Ramos (cell line): ENCODE measurements around the gene CHD9NB.

Experiments used
- in situ Hi-C: fragments of 300-500 bp; cut with MboI; formaldehyde crosslinking; loops from one replicate; pipeline ENCODE4 v1.14.3; 2022; ENCODE audit warnings: low sequenced_read_pairs; ENCODE audit not compliant: unreplicated experiment

CHD9NB gene

DNA sequence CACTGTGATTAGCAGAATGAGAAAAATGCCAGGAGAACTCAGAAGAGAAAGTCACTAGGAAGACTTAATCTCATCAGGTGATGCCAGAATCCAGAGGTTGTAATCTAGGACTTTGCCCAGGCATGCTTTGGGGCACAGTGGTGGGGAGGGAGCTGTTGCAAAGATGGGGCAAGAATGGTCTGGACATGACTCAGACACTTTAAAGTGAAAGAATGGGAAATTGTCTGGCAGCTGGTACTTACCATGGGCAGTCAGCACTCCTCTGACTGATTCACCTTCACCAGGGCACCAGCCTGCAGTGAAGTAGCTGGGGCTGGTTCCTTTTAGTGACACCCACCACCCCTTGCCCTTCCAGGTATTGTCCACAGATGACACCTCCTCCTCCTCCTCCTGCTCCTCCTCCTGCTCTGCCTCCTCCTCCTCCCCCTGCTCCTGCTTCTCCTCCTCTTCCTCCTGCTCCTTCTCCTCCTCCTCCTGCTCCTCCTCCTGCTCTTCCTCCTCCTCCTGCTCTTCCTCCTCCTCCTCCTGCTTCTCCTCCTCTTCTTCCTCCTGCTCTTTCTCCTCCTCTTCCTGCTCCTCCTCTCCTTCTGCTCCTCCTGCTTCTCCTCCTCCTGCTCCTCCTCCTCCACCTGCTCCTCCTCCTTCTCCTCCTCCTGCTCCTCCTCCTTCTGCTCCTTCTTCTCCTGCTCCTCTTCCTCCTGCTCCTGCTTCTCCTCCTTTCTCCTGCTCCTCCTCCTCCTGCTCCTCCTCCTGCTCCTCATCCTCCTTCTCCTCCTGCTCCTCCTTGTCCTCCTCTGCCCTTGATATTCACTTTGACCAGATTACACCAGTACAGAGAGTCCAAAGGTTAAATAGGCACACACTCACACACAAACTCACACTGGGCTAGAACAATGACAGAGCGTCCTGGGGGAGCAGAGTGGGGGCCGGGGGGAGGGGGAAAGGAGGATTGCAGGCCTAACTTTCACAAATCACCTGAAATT lies at the start of gene CHD9NB:
CHD9NB (minus strand) TSS at position 379 of the 983 bp plus-strand sequence. CDS start 8,739 bp downstream, outside the sequence.
- in situ Hi-C loops = loop anchor here (10.0 kb wide), 1 partner anchor 102 kb away; no protein-coding TSS in a partner anchor

DNA sequence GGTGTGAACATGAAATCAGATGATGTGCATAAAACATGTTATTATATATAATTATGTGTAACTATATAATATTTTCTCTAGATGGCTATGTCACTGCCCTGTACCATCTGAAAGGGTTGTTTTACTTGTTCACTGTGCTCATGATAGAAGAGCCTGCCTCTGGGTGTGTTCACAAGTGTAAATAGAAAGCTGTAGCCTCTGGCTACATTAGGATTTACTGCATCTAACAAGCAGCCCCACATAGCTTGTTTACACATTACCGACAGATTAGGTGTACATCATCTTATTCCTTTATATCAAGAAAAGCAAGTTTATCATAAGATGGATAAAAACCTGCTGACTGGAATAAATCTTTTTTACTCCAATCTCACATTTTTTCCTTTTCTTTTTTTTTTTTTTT lies 48.2 kb upstream of the CHD9NB start:
- in situ Hi-C loops = no loop called here

DNA sequence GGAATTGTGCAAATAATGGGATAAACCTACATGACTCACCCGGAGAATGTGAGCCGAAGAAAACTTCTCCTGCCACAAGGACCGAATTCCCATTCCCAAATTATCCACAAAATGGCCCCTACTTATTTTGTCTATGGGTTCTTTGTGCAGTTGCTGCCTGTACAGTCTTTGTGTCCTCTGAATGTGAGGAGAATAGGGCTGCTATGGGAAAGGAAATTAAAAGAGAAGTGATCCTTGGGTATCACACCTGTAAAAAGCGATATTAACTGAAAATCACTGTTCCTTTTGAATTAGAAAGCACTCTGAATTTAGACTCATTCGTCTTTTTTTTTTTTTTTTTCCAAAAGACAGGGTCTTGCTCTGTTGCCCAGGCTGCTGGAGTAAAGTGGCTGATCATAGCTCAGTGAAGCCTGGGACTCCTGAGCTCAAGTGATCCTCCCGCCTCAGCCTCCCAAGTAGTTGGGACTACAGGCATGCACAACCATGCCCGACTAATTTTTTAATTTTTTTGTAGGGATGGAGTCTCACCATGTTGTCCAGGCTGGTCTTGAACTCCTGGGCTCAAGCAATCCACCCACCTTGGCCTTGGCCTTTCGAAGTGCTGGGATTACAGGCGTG lies 47.5 kb upstream of the CHD9NB start:
- in situ Hi-C loops = no loop called here

DNA sequence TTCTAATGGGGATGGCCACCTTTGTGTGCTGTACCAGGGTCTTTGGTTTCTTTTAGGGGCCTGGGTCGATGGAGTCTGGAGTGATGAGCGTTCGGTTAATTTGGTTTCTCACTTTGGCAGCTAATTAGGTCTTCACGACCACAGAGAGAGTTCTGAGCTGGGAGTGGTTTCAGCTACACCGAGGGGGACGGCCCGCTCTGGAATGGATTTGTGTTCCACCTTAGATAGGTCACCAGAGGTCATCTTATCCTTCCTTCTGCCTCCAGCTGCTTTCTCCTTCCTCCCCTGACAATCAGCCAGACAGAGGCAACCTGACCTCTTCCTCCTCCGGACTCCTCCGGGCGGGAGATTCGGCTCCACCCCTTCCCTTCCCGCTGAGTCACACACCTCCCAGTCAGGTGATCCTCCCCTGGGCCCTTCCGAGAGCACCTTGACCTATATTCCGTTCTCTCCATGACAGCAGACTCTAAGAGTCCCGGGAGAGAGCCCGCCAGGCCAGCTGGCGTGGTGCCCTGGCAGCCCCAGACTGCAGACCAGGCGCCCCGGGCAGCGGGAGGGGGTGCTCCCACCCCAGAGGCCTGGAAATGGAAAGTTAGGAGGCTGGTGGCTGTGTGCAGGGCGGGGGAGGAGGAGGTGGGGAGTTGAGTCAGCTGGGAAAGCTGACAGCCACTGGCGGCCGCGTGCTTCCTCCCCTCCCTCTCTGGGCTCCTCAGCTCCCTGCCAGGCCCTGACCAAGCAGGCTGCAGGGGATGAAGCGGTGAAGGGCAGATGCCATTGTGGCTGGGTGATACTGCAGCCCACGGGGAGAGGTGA lies 46.8 kb upstream of the CHD9NB start:
- in situ Hi-C loops = no loop called here

DNA sequence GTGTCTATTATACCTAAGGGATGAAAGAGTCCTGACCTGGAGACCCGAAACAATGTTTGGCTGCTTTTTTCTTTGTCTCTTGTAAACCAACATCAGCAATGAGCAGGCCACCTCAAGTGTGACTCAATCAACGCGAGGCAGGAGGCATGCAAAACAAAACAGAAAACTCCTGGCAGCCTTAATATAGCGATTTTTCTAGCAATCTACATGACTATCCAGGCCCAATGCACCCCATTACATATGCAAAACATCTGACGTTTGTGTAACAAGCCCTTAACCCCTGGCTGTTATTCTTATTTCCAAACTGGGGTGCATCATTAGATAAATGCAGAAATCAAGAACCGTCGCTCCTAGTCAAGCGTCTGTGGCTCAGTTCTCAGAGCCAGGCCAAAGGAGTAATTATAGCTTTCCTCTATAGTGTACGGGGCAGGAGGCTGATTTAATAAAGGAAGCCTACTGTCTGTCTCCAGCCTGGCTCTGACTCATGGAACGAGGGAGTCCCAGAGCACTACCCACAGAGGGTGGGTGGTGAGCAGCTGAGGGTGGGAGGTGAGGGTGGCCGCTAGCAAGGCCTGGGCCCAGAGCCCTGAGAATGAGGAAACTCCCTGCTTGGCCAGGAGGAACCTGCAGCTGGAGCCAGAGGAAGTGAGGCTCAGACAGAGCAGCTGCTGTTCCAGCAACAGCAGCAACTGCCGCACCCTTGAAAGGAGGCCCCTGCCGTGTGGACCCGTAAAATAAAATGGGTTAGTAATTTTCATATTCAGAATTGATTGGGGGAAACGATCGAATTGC lies 46.0 kb upstream of the CHD9NB start:
- in situ Hi-C loops = no loop called here

DNA sequence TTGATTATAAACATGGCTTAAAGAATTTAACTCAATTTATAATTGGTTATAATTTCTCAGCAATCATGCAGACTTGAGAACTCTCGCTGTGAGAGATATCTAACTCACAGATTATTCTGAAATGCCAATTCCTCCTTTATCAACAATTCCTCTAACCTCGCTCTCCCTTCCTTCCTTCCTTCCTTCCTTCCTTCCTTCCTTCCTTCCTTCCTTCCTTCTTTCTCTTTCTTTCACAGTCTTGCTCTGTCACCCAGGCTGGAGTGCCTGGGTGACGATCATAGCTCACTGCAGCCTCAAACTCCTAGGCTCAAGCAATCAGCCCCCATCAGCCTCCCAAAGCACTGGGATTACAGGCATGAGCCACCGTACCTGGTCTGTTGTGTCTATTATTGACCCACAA lies 44.5 kb upstream of the CHD9NB start:
- in situ Hi-C loops = no loop called here

DNA sequence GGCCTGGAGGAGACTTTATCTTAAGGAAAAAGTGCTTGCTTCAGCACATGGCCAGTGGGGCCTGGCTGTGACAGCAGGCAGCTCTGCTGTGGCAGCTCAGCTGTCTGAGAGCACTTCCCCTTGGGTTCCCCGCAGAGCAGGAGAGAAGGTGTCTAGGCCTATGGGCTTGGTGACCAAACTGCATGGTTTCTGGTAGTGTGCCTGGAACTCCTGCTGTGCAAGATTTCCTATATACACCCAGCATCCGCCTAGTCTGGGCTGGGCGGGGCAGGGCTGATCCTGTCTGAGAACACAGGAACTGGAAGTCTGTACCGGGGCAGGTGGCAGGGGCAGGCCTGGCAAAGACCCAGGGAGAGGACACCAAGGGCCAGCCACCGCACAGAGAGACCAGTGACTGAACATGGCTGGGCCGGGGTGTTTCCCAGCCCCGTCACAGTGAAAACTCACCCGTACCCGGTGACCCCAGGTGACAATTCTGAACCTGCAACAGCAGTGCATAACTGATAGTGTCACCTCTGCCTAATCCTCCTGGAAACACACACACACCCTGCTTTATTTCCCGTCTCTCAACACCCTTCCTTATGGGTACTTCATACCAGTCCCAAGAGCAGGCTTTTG lies 41.4 kb upstream of the CHD9NB start:
- in situ Hi-C loops = no loop called here

DNA sequence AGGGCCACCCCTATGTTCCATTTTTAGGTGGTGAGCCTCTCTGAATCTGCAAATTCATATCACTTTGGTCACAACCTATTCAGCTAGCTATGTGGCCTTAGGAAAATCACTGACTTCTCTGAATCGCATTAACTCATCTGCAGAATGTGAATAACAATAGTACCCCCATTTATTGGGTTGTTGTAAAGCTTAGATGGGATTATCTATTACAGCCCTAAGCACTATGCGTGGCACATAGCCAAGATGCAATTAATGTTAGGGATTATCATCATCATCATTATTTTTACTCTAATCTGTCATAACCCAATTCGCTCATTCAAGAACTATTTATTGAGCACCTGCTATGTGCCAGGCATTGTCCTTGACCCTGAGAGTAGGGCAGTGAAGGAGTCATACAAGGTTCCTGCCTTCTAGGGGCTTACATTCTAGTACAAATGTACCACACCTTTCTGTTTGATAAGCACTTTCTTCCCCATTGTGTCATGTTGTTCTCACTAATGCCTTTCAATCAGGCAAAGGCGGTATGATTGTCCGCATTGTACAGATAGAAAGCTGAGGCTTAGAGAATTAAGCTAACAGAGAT lies 40.6 kb upstream of the CHD9NB start:
- in situ Hi-C loops = no loop called here

DNA sequence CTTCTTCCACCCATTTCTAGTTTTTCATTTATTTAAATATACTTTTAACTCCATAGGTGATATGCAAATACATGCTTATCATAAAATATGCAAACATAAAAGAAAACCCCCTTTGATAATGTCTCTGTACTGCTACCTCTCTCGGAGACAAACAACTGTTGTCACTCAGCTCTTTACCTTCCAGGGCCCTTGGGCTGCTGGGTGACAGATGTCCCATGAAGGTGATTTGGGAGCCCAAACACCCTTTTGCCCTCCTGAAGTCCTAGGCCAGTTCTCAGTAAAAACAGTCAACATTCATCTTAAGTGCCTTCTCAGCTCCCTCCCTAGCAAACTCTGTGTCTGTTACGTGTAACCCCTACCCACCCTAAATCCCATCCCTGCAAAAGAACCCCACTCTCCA lies 39.6 kb upstream of the CHD9NB start:
- in situ Hi-C loops = no loop called here

DNA sequence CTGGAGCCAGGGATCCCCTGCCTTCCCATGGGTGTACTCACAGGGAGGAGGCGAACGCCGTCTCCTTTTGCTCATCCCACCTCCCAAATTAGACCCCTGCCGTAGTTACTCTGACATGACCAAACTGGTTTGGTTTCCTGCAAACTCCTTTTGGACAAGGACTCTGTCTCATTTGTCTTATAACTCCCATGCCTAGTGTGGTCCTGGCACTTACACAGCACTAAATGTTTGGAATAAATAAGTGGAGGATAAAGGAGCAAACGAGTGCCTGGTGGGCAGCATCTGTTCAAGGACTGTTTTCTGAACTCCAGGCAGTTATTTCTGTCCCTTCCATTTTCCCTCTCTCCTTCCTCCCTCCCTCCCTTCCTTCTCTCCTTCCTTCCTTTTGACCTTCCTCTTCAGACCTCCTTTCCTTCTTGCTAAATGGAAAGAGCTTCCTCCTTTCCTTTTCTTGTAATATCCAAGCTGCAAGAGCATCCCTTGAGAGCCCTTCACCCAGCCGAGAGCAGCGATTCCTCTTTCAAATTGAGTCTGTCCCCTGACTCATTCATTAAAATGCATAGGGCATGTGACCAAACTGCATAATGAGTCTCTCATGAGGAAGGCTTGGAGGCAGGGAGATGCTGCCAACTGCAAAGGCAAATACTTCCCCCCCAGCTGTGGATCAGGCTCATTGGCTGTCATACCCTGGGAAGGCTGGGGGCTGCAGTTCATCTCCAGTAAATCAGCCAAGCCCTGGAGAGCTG lies 38.9 kb upstream of the CHD9NB start:
- in situ Hi-C loops = no loop called here

DNA sequence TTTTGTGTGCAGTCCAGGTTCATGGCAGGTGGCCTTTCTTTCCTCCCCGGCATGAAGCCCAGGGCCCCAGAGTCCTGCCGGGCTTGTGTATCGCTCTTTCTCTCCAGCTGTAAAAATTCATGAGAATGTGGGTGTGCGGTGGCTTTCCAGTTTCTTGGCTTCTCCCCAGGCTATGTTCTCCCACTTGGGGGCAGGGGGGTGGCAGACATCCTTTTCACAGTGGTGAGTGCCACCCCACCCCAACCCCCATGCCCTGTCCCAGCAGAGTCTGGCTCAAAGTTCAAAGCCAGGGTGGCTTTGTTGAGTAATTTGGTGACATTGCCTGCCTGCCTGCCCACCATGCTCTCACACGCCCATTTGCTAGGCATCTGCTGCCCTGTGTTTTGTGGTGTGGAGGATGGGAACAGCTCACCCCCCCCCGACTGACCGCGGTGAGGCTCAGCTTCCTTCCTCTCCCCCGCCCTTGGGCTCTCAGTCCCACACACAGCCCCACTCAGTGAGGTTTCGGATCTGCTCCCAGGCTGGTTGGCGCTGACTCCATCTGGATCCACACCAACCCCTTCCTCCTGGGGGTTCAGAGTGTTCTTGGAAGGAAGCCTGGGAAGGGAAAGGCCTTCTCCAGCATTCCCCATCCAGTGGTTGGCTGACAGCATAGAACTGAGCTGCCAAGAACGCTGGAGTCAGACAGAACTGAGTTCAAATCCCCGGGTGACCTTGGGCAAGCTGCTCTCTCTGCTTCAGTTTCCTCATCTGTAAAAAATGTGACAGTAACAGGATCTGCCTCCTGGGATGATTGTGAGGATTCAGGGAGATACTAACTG lies 38.1 kb upstream of the CHD9NB start:
- in situ Hi-C loops = no loop called here

DNA sequence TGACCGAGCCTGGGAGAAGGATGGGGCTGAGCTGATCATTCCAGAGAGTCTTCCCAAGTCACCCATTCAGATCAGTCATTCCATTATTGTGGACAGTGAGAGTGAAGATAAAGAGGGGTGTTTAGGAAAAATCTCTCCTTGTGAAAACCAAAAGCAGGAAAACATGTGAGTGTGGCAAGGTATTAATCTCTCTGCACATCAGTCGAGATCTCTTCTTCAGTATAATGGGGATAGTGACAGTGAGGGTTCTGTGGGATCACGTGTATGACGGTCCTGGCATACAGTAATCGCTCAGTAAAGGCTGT lies 37.5 kb upstream of the CHD9NB start:
- in situ Hi-C loops = no loop called here

DNA sequence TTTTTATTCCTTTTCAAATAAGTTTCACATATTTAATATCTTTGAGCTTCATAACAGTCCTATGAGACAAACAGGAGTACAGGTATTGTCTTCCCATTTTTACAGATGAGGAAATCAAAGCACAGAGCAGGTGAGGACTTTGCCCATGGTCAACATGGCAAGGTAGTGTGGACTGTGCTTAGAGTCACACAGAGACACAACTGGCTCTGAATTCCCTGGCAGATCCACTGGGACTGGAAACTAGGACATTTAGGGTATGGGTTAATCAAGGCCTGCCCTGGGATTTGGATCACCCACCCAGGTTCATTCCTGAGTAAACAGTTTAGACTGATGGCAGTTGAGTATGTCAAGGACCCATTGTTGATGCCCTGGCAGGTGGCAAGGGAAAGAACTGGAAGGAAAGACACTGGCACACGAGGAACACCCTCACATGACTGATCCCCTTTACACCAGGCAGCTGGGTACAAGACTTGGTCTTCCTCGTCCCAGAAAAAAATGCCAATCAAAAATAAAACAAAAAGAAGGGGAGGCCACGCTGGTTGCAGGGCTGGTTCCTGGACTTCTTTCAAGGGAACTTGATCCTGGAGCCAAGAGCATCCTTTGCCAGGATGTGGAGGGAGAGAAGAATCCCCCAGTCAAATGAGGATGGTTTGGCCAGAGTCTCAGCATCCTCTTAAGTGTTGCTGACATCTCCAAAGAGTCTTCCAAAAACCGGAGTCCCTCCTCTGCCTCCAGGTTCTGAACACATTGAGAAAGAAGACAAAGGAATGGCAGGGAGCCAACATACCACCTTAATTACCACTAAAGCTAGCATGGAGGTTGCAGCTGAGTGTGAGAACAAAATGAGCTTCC lies 37.0 kb upstream of the CHD9NB start:
- in situ Hi-C loops = no loop called here

DNA sequence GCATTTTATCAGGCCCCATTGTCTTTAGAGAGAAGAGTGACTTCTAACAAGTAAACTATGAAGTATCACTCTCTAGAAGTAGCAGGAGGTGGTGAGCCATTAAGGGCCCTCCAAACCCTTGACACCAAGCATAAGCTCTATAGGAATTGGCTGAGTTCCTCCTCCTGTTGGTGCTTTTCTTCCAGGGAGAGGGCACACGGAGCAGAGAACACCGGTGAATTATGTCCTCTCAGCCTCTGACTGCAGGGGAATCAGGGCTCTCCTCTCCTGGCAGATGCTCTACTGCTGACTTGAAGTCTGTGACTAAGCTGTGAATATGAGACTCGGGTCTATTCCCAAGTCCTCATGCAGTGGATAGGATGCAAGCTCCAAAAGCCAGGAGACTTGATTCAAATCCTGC lies 34.4 kb upstream of the CHD9NB start:
- in situ Hi-C loops = no loop called here

DNA sequence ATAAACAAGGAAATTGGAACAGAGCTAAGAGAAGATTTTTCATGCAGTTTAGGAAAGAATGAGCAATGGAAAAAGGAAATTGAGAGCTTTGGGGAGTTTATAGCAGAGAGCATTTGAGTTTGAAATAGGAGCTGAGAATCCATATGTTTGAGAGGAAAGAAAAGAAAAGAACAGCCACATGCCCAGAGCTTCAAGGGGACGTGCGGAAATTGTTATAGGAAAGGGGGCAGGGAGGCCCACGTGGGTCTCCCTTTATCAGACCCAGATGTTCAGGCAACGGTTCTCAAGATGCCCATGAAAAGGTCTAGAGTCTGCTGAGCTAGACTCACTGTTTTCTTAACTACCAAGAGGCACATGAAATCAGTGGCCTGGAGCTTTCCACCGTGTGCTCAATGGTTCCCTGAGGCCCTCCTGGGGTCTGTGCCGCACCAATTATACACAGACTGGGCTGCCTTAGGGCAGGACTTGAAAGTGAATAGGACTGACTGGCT lies 33.3 kb upstream of the CHD9NB start:
- in situ Hi-C loops = no loop called here

DNA sequence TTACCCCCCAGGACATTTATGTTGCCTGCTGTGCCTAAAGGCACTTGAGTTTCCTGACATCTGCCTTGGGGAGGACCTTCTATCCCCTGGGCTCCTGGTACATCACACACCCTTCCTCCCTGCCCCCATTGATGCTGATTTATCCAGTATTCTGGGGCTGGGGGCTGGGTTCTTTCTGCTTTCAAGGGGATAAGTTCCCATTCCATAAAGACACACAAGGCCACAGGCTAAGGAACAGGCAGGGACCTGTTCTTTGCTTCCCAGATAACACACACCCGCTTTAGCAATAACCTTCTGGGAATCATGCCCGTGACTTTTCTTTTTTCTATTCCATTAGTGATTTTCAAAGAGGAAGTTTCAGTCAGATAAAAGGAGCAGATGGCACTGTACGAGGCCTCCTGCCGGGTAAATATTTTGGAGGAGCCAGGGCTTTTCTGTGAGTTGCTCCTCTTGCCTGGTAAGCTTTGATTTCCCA lies 32.7 kb upstream of the CHD9NB start:
- in situ Hi-C loops = no loop called here
